HL-60 (cell line): ENCODE measurements around the gene TRIM14.
A peak's percentile ranks its signal among the peaks of the same experiment; 100 is the strongest.

Experiments
- GABPA ChIP-seq: IDR thresholded peaks from 2 replicates; pipeline ENCODE4 v1.6.1; 2012; ENCODE audit warnings: low read depth
- POLR2AphosphoS5 ChIP-seq: IDR thresholded peaks from 2 replicates; pipeline ENCODE4 v1.6.1; 2012; ENCODE audit warnings: low read depth
- REST ChIP-seq: IDR thresholded peaks from 2 replicates; pipeline ENCODE4 v1.6.1; 2012; ENCODE audit warnings: low read depth; ENCODE audit not compliant: insufficient replicate concordance
- SPI1 ChIP-seq: IDR thresholded peaks from 2 replicates; pipeline ENCODE4 v1.6.1; 2012; ENCODE audit warnings: low read depth, mild to moderate bottlenecking, borderline replicate concordance
- TF ChIP-seq, protein P1 (sequence below): IDR thresholded peaks from one replicate; pipeline ENCODE4 v1.5.1; 2011; ENCODE audit warnings: low read length, control low read depth, inconsistent platforms; ENCODE audit not compliant: insufficient read depth

GRCh38 chr9:98067184-98067583, 51.8 kb downstream of the TRIM14 start:
- TF ChIP-seq, protein P1, sequence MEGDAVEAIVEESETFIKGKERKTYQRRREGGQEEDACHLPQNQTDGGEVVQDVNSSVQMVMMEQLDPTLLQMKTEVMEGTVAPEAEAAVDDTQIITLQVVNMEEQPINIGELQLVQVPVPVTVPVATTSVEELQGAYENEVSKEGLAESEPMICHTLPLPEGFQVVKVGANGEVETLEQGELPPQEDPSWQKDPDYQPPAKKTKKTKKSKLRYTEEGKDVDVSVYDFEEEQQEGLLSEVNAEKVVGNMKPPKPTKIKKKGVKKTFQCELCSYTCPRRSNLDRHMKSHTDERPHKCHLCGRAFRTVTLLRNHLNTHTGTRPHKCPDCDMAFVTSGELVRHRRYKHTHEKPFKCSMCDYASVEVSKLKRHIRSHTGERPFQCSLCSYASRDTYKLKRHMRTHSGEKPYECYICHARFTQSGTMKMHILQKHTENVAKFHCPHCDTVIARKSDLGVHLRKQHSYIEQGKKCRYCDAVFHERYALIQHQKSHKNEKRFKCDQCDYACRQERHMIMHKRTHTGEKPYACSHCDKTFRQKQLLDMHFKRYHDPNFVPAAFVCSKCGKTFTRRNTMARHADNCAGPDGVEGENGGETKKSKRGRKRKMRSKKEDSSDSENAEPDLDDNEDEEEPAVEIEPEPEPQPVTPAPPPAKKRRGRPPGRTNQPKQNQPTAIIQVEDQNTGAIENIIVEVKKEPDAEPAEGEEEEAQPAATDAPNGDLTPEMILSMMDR = no peak
- TF ChIP-seq GABPA (no peak), POLR2AphosphoS5 (no peak), REST (no peak), SPI1 (peak; percentile 84)
